22Rv1 (cell line): ENCODE measurements around the gene CDH12.
"Not testable (repeated sequence)": the region's sequence is repeated elsewhere in the genome, so short reads cannot be mapped to it uniquely, and the experiment has no call there.

Source experiments
- H3K27ac ChIP-seq: fragments of 450-650 bp; 2 replicates; pipeline ENCODE4 v1.5.1; 2017
- CTCF ChIP-seq: fragments of 450-650 bp; IDR thresholded peaks from 2 replicates; pipeline ENCODE4 v1.5.1; 2017; ENCODE audit warnings: mild to moderate bottlenecking
- ZFX ChIP-seq: fragments of 450-650 bp; IDR thresholded peaks from 2 replicates; pipeline ENCODE4 v1.6.1; 2017; ENCODE audit warnings: antibody characterized with exemption, borderline replicate concordance

CDH12 gene

GRCh38 chr5:22372376-22372775 is 480.8 kb downstream of the CDH12 start:
- TF ChIP-seq ZFX, result no peak
- no peak for TF ChIP-seq CTCF
- no peak overlapping the region for H3K27ac ChIP-seq

- no peak overlapping the region for H3K27ac ChIP-seq
- TF ChIP-seq ZFX, result no peak
These were observed 498.2 kb downstream of the CDH12 start for GRCh38 chr5:22354956-22355355.

- no peak for TF ChIP-seq CTCF
- TF ChIP-seq ZFX, result no peak
- H3K27ac ChIP-seq, result no peak overlapping the region
These were observed 500.7 kb downstream of the CDH12 start for GRCh38 chr5:22352493-22352892.

GRCh38 chr5:22351178-22351577 is 502.0 kb downstream of the CDH12 start:
- TF ChIP-seq ZFX (no peak), CTCF (no peak)

GRCh38 chr5:22348027-22348426 is 505.1 kb downstream of the CDH12 start:
- TF ChIP-seq CTCF (no peak), ZFX (no peak)
- no peak overlapping the region for H3K27ac ChIP-seq

More at GRCh38 chr5:22351178-22351577, 502.0 kb downstream of the CDH12 start:
- H3K27ac ChIP-seq, result no peak overlapping the region

- H3K27ac ChIP-seq, result no peak overlapping the region
- no peak for TF ChIP-seq CTCF
- no peak for TF ChIP-seq ZFX
These were observed 509.1 kb downstream of the CDH12 start for GRCh38 chr5:22344000-22344399.

- TF ChIP-seq CTCF (no peak), ZFX (no peak)
- H3K27ac ChIP-seq, result no peak overlapping the region
These were observed 511.7 kb downstream of the CDH12 start for GRCh38 chr5:22341406-22341805.

GRCh38 chr5:22332949-22333348 is 520.2 kb downstream of the CDH12 start:
- H3K27ac ChIP-seq, result not testable (repeated sequence)
